HG03045 (cell line): Measurements from ENCODE around the gene SBF2.

ENCODE experiments used
- ATAC-seq: cut with Tn5 transposase; IDR thresholded peaks from one replicate; pipeline ENCODE4 v1.9.1; 2021; ENCODE audit warnings: mild to moderate bottlenecking, moderate library complexity; ENCODE audit not compliant: unreplicated experiment

The SBF2 gene

DNA sequence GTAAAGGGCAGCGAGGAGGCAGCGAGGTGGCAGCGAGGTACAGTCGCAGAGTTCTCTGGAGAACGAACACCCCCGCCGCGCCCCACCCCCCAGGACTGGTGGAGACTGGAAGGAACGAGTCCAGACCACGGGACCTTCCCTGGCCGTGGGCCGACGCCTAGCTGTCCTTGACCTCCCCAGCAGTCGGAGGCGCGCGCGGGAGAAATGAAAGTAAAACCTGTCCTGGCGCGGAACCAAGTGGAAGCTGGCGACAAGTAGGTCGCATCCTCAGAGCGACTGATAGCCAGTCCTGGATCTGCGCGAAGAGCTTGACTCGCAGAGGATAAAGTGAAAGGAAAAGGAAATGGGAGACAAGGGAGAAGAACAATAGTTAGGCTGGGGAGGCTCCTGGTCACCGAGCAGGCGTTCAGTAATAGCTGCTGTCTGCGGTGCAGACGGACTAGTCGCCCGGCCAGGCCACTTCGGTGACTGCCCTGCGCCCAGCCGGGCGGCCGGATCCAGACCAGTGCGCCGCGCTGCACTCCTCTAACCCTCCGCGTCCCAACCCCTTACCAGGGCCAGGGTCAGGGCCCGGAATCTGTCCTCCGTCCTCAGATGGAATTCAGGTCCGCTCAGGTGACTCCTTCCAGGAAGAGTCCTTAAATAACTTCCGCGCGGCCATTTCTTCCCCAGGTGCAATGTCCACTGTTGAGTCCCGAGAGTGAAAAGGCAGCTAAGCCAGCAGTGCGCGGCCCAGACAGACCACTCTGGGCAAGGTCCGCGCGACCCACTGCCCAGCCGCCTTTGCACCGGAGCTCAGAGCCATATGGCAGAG is 8.9 kb upstream of the SBF2 start:
- no peak for ATAC-seq

DNA sequence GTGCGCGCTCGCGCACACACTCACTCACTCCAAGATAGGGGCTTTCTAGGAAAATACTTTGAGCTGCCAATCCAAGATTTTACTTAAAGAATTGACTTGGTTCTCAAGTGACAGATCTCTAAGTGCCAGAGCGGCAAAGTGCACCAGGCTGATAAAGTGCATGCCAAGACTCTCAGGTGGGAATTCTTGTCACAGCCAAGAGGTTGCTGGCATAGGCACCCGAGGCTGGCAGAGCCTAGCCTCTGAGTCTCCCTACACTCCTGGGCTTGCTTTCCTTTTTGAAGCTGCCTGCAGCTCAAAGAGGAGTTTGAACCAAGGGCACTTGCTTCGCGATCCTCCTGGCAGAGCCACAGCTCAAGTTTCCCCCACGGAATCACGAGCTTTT is 8.3 kb upstream of the SBF2 start:
- ATAC-seq, result no peak

DNA sequence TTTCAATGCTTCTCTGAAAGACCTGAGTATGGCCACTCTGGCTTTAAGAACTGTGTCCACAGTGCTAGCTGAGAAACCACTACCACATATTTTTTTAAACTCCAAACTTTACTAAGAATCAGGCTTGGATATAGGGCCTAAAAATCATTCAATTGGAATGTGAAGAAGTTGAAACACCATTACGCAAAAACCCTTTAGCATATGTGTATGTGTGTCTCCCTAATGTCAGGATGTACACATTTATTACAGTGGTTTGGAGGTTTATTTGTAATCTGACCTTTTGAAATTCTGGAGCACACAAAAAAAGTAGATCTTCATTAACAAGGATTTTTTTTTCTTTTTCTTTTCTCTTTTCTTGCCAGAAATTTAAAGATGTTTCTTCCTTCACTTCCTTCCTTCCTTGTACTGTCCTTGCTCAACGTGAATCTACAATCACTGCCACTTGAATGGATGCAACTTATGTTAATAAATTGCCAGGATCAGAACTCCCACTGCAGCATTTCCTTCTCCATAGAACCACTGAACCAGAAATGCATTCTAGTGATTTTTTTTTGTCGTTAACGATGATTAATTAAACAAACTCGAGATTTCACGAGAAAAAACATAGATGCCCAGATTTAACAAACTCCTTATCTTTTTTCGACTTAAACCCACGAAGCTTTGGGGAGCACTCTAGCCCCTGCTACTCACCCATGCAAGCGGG is 7.8 kb upstream of the SBF2 start:
- ATAC-seq, result no peak

DNA sequence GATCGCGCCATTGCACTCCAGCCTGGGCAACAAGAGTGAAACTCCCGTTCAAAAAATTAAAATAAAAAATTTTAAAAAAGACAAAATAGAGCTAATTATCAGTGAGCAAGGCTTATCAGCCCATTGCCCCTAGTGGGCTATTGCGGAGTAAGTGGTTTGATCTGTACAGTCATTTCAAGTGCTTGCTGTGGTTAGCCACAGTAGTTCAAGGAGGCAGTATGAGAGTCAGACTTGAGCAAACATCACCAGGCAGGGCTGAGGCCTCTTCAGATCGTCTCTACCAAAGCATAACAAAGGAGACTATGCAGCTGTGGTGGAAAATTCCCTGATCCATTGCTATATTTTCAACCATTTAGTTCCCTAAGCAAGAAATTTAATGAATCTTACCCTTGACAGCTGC is 4.3 kb upstream of the SBF2 start:
- peak; percentile 90 for ATAC-seq

DNA sequence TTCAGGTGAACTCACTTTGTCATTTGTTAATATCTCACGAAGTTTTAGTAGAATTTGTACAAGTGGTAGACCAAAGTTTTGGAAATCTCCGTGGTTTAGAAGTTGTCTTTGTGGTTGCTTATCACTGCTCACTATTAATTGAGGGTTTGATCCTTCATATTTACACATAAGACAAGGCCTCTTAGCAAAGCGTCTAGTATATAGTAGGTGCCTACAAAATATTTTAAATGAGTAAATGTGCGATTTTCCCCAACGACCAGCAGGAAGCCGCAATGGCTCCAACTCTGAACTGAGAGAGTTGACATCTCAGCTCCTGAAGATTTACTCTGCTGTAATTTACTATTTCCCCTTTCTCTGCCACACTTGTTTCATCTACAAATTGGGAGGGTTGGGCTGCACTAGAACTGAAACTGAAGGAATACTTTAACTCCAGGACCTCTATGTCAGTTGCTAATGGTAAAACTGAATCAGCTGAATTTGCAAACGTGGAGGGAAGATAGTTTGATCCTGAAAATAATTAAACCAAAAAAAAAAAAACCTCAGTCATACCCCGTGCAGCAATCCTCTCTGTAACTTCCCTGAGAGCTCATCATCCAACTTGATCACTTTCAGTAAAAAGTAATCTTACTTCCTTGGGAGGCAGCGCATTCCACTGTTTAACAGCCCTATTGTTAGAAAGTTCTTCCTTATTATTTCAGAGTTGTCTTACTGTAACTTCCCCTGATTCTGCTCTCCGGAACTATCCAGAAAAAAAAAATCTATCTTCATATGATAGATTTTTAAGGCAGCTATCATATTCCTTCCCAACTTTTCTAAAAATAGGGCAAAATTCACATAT is 1.3 kb upstream of the SBF2 start:
- ATAC-seq, result no peak

DNA sequence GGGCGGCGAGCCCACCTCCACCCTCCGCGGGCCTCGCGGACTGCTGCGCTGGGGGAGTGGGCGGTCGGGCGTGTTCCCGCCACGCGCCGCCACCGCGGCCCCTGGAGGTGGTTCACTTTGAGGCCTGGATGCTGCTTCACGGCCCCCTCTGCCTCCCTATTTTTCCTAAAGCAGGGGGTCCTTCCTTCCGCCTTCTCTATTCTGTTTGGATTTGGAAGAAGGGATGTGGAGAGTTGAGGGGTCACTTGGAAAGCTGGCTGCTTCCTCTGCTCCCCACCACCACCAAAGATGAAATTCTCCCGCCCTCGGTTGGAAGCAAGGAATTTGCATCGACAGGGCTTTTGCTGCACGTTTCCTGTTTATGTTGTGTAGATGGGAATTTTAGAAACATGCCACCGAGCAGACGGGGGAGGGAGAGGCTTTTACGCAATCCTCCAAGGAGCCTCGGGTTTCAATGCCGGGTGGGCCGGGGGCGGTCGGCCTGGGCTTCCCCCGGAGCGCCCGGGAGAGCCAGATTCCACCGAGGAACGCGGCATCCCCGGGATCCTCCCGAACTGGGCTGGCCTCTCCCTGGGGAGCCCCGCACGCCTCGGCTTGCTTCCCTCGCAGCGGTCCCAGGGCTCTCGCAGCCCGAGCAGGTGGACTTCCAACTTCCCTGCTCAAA is 403 bp upstream of the SBF2 start:
- ATAC-seq, result no peak

DNA sequence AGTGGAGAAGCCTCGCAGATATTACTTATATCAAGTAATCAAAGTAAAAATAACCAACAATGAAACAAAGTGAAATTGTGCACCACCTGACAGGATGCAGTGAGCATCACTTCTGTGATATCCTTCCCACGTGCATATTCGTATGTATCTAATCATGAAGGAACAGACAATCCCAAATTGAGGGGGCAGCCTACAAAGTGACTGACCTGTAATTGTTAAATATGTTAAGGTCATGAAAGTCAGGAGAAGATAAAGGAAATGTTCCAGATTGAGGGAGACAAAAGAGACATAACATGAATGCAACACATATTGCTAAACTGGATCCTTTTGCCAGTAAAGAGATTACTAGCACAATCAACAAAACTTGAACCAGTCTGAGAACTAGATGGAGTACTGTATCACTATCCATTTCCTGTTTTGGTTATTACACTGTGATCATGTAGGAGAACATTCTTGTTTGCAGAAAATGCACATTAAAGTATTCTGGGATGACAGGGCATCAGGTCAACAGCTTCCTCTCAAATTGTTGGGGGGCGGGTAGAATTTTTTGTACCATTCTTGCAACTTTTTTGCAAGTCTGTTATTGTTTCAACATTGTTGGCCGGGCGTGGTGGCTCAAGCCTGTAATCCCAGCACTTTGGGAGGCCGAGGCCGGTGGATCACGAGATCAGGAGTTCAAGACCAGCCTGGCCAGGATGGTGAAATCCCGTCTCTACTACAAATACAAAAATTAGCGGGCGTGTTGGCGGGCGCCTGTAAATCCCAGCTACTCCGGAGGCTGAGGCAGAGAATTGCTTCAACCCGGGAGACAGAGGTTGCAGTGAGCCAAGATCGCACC is 2.0 kb downstream of the SBF2 start:
- no peak for ATAC-seq

DNA sequence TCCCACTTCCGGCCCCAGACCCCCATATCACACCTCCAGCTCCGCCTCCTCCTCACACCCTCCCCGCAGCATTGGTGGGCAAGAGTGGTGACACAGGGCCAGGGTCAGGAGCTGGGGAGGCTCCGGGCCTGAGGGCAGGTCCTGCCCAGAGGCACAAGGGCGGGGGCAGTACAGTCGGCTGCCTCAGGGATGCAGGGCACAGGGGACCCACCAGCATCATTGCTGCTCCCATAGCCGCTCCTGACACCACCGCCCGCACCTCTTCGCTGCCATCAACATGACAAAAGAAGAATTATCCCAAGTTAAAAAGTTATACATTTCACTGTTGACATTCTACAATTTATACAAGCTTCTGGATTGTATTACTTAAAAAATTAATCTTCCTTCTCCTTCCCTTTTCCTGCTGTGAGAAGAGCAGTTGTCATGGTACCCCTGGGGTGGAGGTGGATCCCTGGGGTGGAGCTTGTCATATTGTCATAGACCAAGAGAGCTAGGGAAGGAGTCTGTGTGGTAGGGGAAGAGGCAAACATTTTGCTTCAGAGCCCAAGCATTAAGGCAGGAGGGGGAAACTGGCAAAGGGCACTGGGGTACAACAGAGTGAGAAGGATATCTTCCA is 4.1 kb downstream of the SBF2 start:
- no peak for ATAC-seq

DNA sequence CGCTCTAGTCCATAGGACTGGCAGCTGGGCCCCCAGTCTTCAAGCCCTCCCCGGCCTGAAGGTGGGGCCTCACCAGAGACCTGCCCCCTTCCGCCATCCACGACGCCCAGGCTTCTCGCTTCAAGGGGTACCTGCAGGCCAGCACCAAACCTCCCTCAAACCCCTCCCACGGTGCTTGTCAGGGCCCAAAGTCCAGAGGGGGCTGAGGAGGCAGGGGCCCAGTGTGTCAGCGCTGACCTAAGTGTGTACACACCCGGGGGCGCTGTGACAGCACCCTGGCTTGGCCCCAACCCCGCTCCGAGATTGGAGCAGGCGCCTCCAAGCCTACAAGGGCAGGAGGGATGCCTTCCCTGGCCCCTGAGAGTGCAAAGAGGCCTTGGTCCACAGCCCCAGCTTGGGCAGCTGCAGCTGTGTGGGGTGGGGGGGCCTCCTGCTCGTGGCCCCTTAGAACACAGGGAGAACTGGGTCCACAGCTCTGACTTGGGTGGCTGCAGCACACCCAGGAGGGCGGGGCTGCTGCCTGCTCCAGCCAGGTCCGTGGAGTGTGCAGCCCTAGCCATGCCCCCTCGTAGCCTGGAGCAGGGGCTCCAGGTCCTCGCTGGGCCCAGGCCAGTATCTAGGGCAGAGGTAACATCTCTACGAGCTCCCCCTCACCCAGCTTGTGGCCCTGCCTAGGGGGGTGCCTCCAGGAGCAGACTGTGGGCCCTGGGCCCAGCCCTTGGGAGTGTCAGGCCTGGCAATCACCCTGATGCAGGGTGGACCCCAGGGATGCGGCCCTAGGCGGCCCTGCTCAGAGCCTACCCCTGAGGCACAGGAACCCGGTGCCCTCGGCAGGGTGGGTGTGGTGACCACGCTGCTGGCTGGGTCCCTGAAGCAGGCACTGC is 4.9 kb downstream of the SBF2 start:
- no peak for ATAC-seq

DNA sequence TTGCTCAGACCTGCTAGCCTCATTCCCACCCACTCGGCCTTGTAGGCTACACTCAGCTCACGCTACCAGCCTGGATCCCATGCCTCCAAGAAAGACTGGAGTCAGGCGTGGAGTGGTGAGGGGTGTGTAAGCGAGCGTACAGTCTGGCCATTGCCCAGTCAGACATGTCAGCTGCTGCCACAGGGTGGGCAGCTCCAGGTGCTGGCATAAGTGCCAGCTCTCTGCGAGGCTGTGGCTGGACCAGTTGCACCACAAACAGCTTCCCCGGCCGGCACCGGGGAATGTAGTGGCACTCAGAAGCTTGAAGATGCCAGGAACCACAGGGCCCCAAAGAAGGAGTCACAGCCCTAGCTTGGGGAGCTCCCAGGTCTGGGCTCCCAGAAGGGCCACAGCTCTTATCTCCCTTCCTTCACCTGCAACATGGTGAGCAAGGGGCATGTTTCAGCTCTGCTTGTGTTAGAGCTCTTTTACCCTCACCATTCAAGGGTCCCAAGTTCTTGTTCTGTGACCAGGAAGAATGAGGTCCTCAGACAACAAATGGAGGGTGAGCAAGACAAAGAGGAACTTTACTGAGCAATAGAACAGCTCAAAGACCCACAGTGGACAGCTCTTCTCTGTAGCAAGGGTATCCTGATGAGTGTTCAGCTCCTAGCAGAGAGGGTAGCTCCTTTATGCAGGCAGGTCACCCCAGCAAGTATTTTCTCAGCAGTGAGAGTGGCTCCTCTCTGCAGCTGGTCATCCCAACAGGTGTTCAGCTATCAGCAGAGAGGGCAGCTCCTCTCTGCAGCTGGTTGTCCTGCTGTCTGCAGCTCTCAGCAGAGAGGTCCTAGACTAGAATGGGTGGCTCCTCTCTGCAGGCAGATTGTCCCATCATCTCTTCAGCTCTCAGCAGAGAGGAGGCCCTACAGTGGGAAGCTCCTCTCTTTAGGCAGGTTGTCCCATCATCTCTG is 6.0 kb downstream of the SBF2 start:
- no peak for ATAC-seq

DNA sequence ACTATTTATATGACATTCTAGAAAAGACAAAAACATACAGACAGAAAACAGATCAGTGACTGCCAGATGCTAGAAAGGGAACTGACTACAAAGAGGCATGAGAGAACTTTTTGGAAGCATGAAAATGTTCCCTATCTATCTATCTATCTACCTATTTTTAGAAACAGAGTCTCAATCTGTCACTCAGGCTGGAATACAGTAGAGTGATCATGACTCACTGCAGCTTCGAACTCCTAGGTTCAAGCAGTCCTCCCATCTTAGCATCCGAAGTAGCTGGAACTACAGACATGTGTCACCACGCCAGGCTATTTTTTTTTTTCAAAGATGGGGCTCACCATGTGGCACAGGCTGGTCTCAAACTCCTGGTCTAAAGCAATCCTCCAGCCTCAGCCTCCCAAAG is 6.9 kb downstream of the SBF2 start:
- ATAC-seq, result no peak

DNA sequence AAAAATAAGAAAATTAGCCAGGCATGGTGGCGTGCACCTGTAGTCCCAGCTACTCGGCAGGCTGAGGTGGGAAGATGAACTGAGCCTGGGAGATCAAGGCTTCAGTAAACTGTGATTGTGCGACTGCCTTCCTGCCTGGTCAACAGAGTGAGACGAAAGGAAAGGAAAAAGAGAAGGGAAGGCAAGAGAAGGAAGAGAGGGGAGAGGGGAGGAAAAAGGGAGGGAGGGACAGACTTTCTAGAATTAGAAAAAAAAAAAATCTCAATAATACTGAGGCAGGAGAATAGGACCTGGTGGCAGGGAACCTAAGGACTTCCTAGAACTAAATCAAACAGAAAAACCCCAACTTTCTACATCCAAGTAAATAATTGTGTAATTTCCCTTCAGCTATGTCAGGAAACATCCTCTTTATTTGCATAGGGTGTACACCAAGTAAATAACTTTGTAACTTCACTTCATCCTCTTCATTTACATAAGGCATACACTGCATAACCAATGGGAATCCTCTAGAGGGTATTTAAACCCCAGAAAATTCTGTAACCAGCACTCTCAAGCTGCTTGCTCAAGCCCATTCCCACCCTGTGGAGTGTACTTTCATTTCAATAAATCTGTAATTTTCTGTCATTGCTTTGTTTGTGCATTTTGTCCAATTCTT is 8.7 kb downstream of the SBF2 start:
- ATAC-seq, result no peak

DNA sequence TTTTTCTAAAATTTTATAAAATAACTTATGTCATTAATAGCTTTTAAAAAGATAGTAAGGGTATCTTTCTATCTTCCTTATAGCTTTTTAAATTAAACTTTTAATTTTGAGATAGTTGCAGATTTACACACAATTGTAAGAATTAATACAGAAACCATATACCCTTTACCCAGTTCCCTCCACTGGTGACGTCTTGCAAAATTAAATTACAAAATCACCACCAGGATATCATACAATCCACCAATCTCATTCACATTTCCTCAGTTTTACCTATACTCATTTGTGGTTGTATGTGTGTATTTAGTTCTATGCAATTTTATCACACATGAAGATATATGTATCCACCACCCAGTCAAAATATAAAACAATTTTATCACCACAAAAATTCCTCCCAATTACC is 10.0 kb downstream of the SBF2 start:
- no peak for ATAC-seq

DNA sequence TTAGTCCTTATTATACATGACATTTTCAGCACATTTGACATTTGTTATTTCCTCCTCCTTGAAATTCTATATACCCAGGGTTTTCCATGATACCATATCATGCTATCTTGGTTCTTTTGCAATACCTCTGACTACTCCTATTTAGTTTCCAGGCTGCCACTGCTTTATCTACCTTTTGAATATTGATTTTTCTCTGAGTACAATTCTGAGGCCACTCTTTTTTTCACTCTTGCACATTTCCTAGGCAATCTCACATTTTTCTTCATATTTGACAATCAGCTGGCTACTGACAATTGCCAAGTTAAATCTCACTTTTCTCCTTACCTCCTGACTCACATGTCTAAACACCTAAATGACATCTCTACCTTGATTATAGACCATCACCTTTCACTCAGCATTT is 11.9 kb downstream of the SBF2 start:
- ATAC-seq, result no peak

DNA sequence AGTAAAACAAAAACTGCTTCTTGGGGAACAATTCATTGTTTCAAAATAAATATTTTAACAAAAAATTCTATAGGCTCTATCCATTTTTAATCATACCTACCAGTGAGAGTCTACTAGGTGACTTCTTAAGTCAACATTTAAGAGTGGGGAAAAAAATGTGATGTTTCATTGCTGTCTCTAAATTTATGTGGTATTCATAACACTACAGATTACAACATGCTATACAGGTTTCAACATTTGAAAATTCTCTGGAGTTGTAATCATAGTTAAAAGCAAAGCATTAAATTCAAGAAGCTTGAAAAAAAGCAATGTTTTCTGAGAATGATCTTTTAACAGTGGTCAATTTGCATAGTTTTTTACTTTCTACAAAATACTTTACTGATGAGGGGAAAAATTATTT is 18.3 kb downstream of the SBF2 start:
- no peak for ATAC-seq

DNA sequence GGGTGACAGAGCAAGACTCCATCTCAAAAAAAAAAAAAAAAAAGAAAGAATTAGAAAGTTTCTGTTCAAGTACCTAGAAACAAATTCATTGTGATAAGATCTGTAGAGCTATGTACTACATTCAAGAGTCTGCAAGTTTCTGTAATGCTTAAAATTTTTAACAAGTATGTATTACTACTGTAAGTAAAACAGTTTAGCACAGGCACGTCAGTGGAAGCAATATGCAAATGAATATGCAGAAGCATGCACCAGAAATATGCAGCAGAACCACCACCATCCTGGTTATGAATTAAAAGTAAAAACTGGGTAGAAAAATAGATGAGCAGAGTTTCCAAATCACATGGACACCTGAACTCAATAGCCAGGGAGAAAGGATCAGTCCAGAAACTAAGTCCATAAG is 19.3 kb downstream of the SBF2 start:
- no peak for ATAC-seq

DNA sequence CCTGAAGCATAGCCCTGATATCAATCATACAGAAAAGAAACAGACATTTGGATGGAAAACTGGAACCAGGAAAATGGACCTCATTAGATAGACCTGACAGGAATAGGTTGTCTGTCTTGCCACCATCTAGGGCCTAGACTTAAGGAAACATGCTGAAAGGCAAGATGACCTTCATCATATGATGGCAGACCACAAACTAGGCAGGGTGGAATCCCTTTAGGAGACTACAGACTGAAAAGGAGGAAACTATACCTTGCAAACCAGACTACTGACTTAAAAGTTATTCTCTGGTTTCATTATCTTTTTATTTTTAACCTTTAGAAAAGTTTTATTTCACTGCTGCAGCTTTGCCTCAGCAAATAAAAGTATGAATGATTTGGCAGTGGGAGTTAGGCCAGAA is 20.3 kb downstream of the SBF2 start:
- no peak for ATAC-seq
